Activated CD4-positive, alpha-beta T cell treated with anti-CD3 and anti-CD28 coated beads, Interleukin-2, amount 10 ng/mL, durations not matched to agents 7 days and 5 days (primary cell): Measurements from ENCODE around the gene ADAMTSL4. TPM values are rescaled to one million over a fixed set of nuclear protein-coding genes. Genes with fewer than 3 reads are reported as not detected.
"Not testable (repeated sequence)": the region's sequence is repeated elsewhere in the genome, so short reads cannot be mapped to it uniquely, and the experiment has no call there.

Source experiments
- CTCF ChIA-PET: fragments of 350-600 bp; sonication (Branson Sonifier 250); formaldehyde crosslinking; loops from one replicate; lab custom pipeline; 2021; ENCODE audit warnings: antibody characterized with exemption; lab: Charles Lee
- POLR2A ChIA-PET: fragments of 350-600 bp; sonication (Branson Sonifier 250); formaldehyde crosslinking; loops from one replicate; lab custom pipeline; 2021; ENCODE audit warnings: antibody characterized with exemption; lab: Charles Lee
- DNase-seq: peaks from one replicate; pipeline ENCODE4 v3.0.0-alpha.2; 2020
- H3K27ac Mint-ChIP-seq: one replicate; pipeline ENCODE4 v1.8.0; 2021; ENCODE audit warnings: mild to moderate bottlenecking, moderate library complexity, mixed read lengths
- H3K27me3 Mint-ChIP-seq: one replicate; pipeline ENCODE4 v1.8.0; 2021; ENCODE audit warnings: mixed read lengths
- H3K36me3 Mint-ChIP-seq: one replicate; pipeline ENCODE4 v1.8.0; 2021; ENCODE audit warnings: low read depth, mixed read lengths
- H3K4me1 Mint-ChIP-seq: one replicate; pipeline ENCODE4 v1.8.0; 2021; ENCODE audit warnings: mixed read lengths
- H3K4me3 Mint-ChIP-seq: one replicate; pipeline ENCODE4 v1.8.0; 2021; ENCODE audit warnings: mild to moderate bottlenecking, moderate library complexity, mixed read lengths
- H3K9me3 Mint-ChIP-seq: one replicate; pipeline ENCODE4 v1.8.0; 2021; ENCODE audit warnings: mixed read lengths
- total RNA-seq, 2 experiments: library from RNA; stranded (reverse); gene quantifications; one replicate each; pipeline ENCODE4 v1.2.3, GENCODE V29; 2021

ADAMTSL4 gene
- total RNA-seq, 2 experiments from 2014 or later: 0.06 to 0.15 TPM

DNA sequence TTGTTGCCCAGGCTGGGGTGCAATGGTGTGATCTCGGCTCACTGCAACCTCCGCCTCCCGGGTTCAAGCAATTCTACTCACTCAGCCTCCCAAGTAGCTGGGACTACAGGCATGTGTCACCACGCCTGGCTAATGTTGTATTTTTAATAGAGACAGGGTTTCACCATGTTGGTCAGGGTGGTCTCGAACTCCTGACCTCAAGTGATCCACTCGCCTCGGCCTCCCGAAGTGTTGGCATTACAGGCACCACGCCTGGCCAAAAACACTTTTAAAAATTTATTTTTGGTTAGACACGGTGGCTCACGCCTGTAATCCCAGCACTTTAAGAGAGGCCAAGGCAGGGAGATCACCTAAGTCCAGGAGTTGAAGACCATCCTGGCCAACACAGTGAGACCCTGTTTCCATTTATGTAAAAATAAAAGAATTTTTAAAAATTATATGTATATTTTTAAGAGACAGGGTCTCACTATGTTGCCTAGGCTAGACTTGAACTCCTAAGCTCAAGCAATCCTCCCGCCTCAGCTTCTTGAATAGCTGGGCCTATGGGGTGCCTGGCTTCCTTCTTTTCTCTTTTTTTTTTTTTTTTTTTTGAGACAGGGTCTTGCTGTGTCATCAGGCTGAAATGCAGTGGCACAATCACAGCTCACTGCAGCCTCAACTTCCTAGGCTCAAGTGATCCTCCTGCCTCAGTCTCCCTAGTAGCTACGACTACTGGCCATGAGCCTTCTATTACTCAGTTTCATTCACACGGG, 16.2 kb downstream of the ADAMTSL4 start:
- peaks cover 87% of the 10 kb centered on the region for H3K4me1 Mint-ChIP-seq
- H3K4me3 Mint-ChIP-seq, H3K9me3 Mint-ChIP-seq, H3K27me3 Mint-ChIP-seq, DNase-seq: not testable (repeated sequence)
- H3K36me3 Mint-ChIP-seq: peaks cover 27% of the 10 kb centered on the region
- ChIA-PET CTCF (interaction anchor here (0.7 to 9.9 kb wide), 4 partner anchors 9 to 62 kb away, joined by 3 to 158 read pairs (median 4); partner anchors contain the start of gene MCL1), POLR2A (interaction anchor here (0.6 to 1.7 kb wide), 2 partner anchors 14 to 52 kb away, joined by 4 to 5 read pairs; partner anchors contain the start of gene MCL1)
- H3K27ac Mint-ChIP-seq: peak overlapping the region; percentile 98

DNA sequence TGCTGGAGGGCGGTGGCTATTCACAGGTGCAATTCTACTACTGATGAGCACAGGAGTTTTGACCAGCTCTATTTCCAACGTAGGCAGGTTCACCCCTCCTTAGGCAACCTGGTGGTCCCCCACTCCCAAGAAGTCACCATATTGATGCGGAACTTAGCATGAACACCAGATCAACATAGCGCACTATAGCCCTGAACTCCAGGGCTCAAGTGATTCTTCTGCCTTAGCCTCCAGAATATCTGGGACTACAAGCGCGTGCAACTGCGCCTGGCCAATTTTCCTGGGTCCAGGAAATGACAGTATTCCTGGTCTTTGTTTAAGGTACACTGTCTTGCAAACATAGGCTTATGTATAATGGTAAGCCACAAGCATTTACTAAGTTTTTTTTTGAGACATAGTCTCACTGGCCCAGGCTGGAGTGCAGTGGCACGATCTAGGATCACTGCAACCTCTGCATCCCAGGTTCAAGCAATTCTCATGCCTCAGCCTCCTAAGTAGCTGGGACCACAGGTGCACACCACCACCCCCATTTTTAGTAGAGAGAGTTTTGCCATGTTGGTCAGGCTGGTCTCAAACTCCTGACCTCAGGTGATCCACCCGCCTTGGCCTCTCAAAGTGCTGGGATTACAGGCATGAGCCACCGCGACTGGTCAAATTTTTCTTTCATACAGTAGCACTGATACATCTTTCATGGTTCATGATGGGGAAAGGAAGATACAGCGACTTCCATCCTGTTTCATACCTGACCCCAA, 17.6 kb downstream of the ADAMTSL4 start:
- no peak for DNase-seq
- Mint-ChIP-seq H3K36me3 (peaks cover 37% of the 10 kb centered on the region), H3K27ac (peak overlapping the region; percentile 97), H3K9me3 (no peaks in the 10 kb centered on the region), H3K27me3 (no peaks in the 10 kb centered on the region), H3K4me3 (peak overlapping the region; percentile 72), H3K4me1 (peaks cover 90% of the 10 kb centered on the region)
- ChIA-PET CTCF (interaction anchor here (0.6 to 14.6 kb wide), 8 partner anchors 6 to 108 kb away, joined by 3 to 158 read pairs (median 4); partner anchors contain the start of gene MCL1), POLR2A (interaction anchor here (1.7 to 2.0 kb wide), 3 partner anchors 10 to 13 kb away, joined by 4 to 14 read pairs (median 7); partner anchors contain the start of gene MCL1)

DNA sequence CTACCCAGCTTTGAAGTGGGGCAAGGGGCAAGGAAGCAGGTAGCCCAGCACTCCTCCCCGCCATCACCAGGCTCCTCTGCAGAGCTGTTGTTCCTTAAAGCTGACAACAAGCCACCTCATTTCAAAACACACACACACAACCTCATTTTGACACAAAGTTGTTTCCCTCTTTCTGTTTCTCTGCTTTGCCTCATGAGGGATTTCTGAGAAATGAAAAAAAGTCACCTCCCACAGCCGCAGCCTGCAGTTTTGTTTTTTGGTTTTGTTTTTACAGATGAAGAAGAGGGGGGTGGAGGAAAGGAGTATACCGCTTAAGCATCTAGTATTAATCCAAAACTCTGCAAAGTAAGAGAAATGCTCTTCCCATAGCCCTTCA, 18.1 kb downstream of the ADAMTSL4 start:
- Mint-ChIP-seq H3K4me1 (peaks cover 91% of the 10 kb centered on the region), H3K36me3 (peaks cover 40% of the 10 kb centered on the region), H3K9me3 (no peaks in the 10 kb centered on the region), H3K27ac (peak overlapping the region; percentile 97), H3K4me3 (peak overlapping the region; percentile 72), H3K27me3 (no peaks in the 10 kb centered on the region)
- ChIA-PET CTCF (interaction anchor here (0.7 to 14.6 kb wide), 7 partner anchors 7 to 316 kb away, joined by 3 to 158 read pairs (median 4); partner anchors contain the start of genes ENSA and MCL1), POLR2A (interaction anchor here (0.8 to 2.0 kb wide), 3 partner anchors 9 to 44 kb away, joined by 5 to 14 read pairs (median 7); partner anchors contain the start of gene MCL1)
- DNase-seq: peak; percentile 81

DNA sequence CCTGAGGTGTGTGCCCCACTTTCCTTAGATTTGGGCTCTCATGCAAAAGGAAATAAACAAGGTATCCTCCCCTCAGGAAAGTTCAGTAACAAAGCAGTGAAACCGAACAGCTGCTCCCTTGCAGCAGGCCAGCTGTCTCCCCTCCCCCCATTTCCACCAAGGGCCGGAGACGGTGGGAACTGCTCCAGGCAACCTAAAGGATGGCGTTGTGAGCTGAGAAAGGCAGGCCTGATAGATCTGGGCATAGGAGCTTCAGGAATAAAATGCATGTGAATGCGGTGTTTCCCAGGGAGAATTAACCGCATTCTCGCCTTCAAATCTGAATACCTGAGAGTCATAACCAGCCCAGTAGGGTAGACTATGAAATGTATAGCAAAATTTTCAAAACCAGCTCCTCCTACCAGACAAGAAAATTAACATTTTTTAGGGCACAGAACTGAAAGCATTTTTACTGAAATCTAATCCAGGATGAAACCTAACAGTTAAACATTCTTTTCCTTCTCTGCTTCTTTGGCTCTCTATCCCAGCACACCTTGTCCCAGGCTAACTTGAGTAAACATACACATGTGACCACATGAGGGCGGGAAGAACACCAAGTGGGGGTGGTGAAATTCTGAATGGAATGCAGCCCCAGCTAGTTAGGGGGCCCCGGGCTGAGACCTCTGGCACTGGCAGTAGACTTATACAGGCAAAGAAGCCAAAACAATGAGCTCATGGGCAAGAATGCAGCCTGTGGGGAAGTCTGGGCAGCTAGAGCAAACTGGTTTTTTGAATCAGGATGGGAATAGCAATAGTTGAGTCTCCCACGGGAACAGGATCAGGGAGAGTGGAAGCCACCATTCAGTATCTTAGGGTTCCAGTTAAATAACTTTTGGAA, 18.7 kb downstream of the ADAMTSL4 start:
- ChIA-PET CTCF (interaction anchor here (0.6 to 14.6 kb wide), 8 partner anchors 7 to 315 kb away, joined by 3 to 158 read pairs (median 4); partner anchors contain the start of genes ENSA and MCL1), POLR2A (interaction anchor here (0.7 to 2.0 kb wide), 4 partner anchors 8 to 681 kb away, joined by 3 to 14 read pairs (median 6); partner anchors contain the start of gene MCL1)
- H3K27me3 Mint-ChIP-seq: no peaks in the 10 kb centered on the region
- H3K9me3 Mint-ChIP-seq: no peaks in the 10 kb centered on the region
- H3K27ac Mint-ChIP-seq: peak overlapping the region; percentile 97
- DNase-seq: peak; percentile 72
- H3K4me3 Mint-ChIP-seq: peak overlapping the region; percentile 72
- peaks cover 91% of the 10 kb centered on the region for H3K4me1 Mint-ChIP-seq
- peaks cover 47% of the 10 kb centered on the region for H3K36me3 Mint-ChIP-seq

DNA sequence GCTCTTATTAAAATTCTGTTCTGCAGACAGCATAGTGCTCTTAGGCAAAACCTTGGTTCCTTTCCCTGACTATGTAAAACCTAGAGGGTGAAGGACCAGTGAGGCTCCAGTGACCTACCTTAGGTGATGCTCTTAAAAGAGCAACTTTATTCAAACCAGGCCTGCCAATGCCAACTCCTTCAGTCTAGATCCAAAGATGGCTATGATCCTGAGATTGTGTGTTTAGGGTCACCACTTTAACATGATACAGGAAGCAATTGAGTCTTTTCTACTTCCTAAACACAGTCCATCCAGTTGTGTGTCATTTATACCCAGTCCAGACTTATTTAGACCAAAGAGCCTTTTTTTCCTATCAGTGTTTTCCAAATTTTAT, 19.4 kb downstream of the ADAMTSL4 start:
- Mint-ChIP-seq H3K4me3 (peak overlapping the region; percentile 72), H3K36me3 (peaks cover 53% of the 10 kb centered on the region), H3K27ac (peak overlapping the region; percentile 97), H3K27me3 (no peaks in the 10 kb centered on the region), H3K9me3 (no peaks in the 10 kb centered on the region), H3K4me1 (peaks cover 91% of the 10 kb centered on the region)
- POLR2A ChIA-PET: interaction anchor here (0.7 to 2.0 kb wide), 3 partner anchors 8 to 682 kb away, joined by 3 to 14 read pairs (median 7); partner anchors contain the start of gene MCL1
- no peak for DNase-seq
- CTCF ChIA-PET: interaction anchor here (0.6 to 14.6 kb wide), 4 partner anchors 8 to 185 kb away, joined by 3 to 158 read pairs (median 7); no protein-coding TSS in a partner anchor

DNA sequence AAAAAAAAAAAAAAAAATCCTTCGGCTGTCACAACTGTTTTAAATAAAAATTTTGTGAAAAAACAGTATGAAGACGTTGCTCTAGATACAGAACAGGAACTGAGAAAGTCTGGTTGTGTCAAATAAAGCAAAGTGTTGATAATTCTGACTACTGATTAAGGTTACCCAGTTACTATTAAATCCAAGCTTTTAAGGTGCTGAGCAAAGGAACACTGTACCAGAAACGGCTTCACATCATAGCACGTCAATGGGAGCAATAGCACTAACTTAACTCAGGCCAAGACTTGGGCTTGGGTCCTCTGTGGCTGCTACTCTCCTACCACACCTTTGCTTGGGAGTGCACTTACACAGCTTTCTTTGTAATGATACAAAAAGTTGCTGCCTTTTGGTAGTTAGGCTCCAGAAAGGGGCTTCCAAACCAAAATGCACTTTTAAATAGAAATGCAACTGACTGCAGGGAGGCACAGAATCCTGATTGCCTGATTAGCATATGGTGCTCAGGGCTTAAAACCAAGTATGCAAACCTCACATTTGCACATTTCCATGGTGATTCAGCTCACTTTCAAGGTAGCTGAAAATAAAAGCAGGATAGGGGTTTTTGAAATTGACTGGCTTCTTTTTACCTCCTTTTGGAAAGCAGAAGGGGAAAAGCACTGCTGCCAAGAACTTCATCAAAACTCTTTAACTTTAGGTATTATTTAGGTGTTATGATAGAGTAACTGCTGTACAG, 23.9 kb downstream of the ADAMTSL4 start:
- H3K27me3 Mint-ChIP-seq: no peaks in the 10 kb centered on the region
- peak overlapping the region; percentile 97 for H3K27ac Mint-ChIP-seq
- ChIA-PET CTCF (interaction anchor here (0.6 to 14.6 kb wide), 3 partner anchors 12 to 49 kb away, joined by 3 to 158 read pairs (median 3); no protein-coding TSS in a partner anchor), POLR2A (interaction anchor here (0.6 to 6.4 kb wide), 2 partner anchors 11 to 483 kb away, joined by 3 to 41 read pairs; no protein-coding TSS in a partner anchor)
- peak overlapping the region; percentile 99 for H3K4me3 Mint-ChIP-seq
- peaks cover 61% of the 10 kb centered on the region for H3K4me1 Mint-ChIP-seq
- peaks cover 87% of the 10 kb centered on the region for H3K36me3 Mint-ChIP-seq
- no peak for DNase-seq
- no peaks in the 10 kb centered on the region for H3K9me3 Mint-ChIP-seq

DNA sequence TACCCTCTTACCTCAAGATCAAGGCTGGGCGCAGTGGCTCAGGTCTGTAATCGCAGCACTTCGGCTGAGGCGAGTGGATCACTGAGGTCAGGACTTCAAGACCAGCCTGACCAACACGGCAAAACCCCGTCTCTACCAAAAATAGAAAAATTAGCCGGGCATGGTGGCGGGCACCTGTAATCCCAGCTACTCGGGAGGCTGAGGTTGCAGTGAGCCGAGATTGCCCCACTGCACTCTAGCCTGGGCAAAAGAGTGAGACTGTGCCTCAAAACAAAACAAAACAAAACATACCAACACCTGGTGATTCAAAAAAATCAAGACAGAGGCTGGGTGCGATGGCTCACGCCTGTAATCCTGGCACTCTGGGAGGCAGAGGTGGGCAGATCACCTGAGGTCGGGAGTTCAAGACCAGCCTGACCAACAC, 24.5 kb downstream of the ADAMTSL4 start:
- peak overlapping the region; percentile 99 for H3K4me3 Mint-ChIP-seq
- CTCF ChIA-PET: interaction anchor here (0.8 to 14.6 kb wide), 2 partner anchors 13 to 46 kb away, joined by 3 to 158 read pairs; no protein-coding TSS in a partner anchor
- H3K9me3 Mint-ChIP-seq, DNase-seq, H3K27me3 Mint-ChIP-seq: not testable (repeated sequence)
- POLR2A ChIA-PET: interaction anchor here (6.4 kb wide), 1 partner anchor 12 kb away, joined by 41 read pairs; no protein-coding TSS in a partner anchor
- H3K27ac Mint-ChIP-seq: peak overlapping the region; percentile 97
- peaks cover 92% of the 10 kb centered on the region for H3K36me3 Mint-ChIP-seq
- H3K4me1 Mint-ChIP-seq: peaks cover 55% of the 10 kb centered on the region

DNA sequence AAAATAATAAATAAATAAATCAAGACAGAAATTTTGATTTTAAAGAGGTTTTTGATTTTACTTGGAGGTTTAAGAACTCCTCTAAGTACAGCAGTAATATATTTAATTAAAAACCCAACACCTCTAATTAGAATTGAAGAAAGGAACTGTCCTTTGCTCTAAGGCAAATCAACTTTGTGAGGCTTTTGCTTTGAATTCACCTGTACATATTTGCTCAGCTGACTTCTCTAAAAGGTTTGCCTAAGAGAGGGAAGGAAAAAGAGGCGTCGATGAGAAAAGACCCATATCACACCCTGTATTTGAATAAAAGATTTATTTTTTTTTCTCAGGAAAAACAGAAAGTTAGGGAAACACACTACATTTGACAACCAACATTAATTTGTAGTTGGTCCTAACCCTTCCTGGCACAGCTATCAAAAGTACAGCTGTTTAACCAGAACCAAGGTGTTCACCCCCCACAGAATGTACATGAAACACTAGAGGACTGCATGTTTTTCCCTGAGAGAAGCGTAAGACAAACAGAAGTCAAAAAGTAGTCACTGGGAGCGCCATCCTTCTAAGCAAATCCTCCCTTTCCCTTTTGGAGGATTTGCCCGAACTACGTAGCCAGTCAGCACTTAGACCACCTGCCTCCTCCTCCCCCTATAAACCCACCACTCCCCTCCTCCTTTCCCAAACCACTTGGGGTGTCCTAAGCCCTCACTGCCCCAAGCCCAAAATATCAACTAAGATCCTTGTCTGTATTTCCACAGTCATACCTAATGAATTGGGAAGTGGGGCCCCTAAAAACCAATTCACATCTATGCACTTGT, 25.3 kb downstream of the ADAMTSL4 start:
- POLR2A ChIA-PET: interaction anchor here (6.4 kb wide), 1 partner anchor 13 kb away, joined by 41 read pairs; no protein-coding TSS in a partner anchor
- peaks cover 48% of the 10 kb centered on the region for H3K4me1 Mint-ChIP-seq
- H3K9me3 Mint-ChIP-seq: no peaks in the 10 kb centered on the region
- peak overlapping the region; percentile 98 for H3K27ac Mint-ChIP-seq
- CTCF ChIA-PET: interaction anchor here (0.5 to 14.6 kb wide), 4 partner anchors 8 to 402 kb away, joined by 3 to 158 read pairs (median 3); no protein-coding TSS in a partner anchor
- H3K27me3 Mint-ChIP-seq: no peaks in the 10 kb centered on the region
- no peak for DNase-seq
- H3K36me3 Mint-ChIP-seq: peaks cover 92% of the 10 kb centered on the region
- H3K4me3 Mint-ChIP-seq: peak overlapping the region; percentile 99

DNA sequence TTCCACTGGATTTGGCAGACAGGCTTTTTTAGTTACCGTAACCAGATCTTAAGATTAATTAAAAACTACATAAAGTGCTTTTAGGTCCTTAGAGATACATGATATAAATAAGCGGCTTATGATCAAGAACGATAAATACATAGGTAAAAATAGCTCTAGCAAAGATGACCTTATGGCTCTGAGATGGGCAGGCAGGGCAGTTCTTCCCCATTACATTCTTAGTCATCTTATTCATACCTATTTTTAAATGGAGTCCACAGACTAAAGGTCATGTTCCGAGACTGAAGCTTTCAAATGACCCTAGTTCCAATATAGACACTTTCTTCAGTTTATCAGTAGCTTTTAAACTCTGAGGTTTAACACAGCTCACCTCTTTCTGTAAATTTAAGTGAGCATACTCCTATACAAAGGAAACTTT, 25.9 kb downstream of the ADAMTSL4 start:
- Mint-ChIP-seq H3K36me3 (peaks cover 86% of the 10 kb centered on the region), H3K4me1 (peaks cover 46% of the 10 kb centered on the region)

More for the DNA sequence above, 25.9 kb downstream of the ADAMTSL4 start:
- no peaks in the 10 kb centered on the region for H3K9me3 Mint-ChIP-seq
- no peak for DNase-seq
- no peaks in the 10 kb centered on the region for H3K27me3 Mint-ChIP-seq
- POLR2A ChIA-PET: interaction anchor here (6.4 kb wide), 1 partner anchor 13 kb away, joined by 41 read pairs; no protein-coding TSS in a partner anchor
- peak overlapping the region; percentile 99 for H3K4me3 Mint-ChIP-seq
- H3K27ac Mint-ChIP-seq: peak overlapping the region; percentile 98
- CTCF ChIA-PET: interaction anchor here (0.5 to 14.6 kb wide), 4 partner anchors 9 to 401 kb away, joined by 3 to 158 read pairs (median 3); no protein-coding TSS in a partner anchor
